ENCODE data around the gene CDH11. TPM values are rescaled to one million over a fixed set of nuclear protein-coding genes. Genes with fewer than 3 reads are reported as not detected.

CDH11 gene
- total RNA-seq, 1 experiment from 2014 or later = 0.64 TPM

GRCh38 chr16:64898159-64898558 lies 223.7 kb downstream of the CDH11 start:
- ATAC-seq = no peak
- DNase-seq (ENCODE audit: low read depth, low spot score) = no peak
- ChIA-PET CTCF (no interaction called here), POLR2A (no interaction called here)
- no peak overlapping the region for H3K4me3 ChIP-seq (ENCODE audit: low read depth in 2 of 2, low read length in 2 of 2)
- no TSS peak for BruUV-seq (replicated peaks)
- H3K4me1 ChIP-seq (ENCODE audit: control insufficient read depth, insufficient read depth, low read length) = no peaks in the 10 kb centered on the region
- H3K27me3 ChIP-seq (ENCODE audit: control insufficient read depth, insufficient read depth, low read length) = no peaks in the 10 kb centered on the region
- no peaks in the 10 kb centered on the region for H3K36me3 ChIP-seq (ENCODE audit: control insufficient read depth, insufficient read depth, low read length)
- in situ Hi-C loops (cut with HindIII; ENCODE audit: low pct_unique_long_range_greater_than_20kb, low sequenced_read_pairs) (no loop called here), intact Hi-C loops (cut with micrococcal nuclease; ENCODE audit: unreplicated experiment) (no loop called here)
- TF ChIP-seq CTCF (IDR thresholded peaks at IDR 0.05) (no peak), TCF7L2 (IDR thresholded peaks at IDR 0.05; ENCODE audit: low read depth, low read length) (no peak), POLR2AphosphoS5 (IDR thresholded peaks at IDR 0.05; ENCODE audit: low read depth, low read length) (no peak), REST (IDR thresholded peaks at IDR 0.05; ENCODE audit: insufficient read depth in 1 of 2, low read depth in 2 of 2, low read length in 1 of 2) (no peak), SIN3A (IDR thresholded peaks at IDR 0.05; ENCODE audit: borderline replicate concordance, insufficient read depth, low read depth, low read length) (no peak)
- H3K27ac ChIP-seq (ENCODE audit: low read length) = no peak overlapping the region
- H3K9me3 ChIP-seq (ENCODE audit: control insufficient read depth, insufficient read depth, low read depth, low read length) = no peaks in the 10 kb centered on the region
